ENCODE data around the gene ELAC2.

GRCh38 chr17:13000561-13000960 is 17.3 kb downstream of the ELAC2 start:
- TF ChIP-seq, protein P1, sequence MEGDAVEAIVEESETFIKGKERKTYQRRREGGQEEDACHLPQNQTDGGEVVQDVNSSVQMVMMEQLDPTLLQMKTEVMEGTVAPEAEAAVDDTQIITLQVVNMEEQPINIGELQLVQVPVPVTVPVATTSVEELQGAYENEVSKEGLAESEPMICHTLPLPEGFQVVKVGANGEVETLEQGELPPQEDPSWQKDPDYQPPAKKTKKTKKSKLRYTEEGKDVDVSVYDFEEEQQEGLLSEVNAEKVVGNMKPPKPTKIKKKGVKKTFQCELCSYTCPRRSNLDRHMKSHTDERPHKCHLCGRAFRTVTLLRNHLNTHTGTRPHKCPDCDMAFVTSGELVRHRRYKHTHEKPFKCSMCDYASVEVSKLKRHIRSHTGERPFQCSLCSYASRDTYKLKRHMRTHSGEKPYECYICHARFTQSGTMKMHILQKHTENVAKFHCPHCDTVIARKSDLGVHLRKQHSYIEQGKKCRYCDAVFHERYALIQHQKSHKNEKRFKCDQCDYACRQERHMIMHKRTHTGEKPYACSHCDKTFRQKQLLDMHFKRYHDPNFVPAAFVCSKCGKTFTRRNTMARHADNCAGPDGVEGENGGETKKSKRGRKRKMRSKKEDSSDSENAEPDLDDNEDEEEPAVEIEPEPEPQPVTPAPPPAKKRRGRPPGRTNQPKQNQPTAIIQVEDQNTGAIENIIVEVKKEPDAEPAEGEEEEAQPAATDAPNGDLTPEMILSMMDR (IDR thresholded peaks at IDR 0.05; ENCODE audit: insufficient read depth, low read length, poor library complexity, severe bottlenecking), result no peak
- no peak for TF ChIP-seq EZH2phosphoT487 (conservative IDR thresholded peaks at IDR 0.05; ENCODE audit: low read length)
